TTC549 (cell line): ENCODE measurements around the gene GRIK2.
"Not testable (repeated sequence)": the region's sequence is repeated elsewhere in the genome, so short reads cannot be mapped to it uniquely, and the experiment has no call there.

Experiments used
- FAIRE-seq: peaks from 2 replicates; lab custom pipeline; 2012; peaks lifted over from hg19 to GRCh38; lab: Jason Lieb, UNC

GRIK2 gene

GRCh38 chr6:101393251-101393828 is at the start of gene GRIK2:
GRIK2 (plus strand) TSS chr6:101393708.
- no peak for FAIRE-seq

- no peak for FAIRE-seq
Observed at GRCh38 chr6:101344885-101345284, 48.6 kb upstream of the GRIK2 start.

- FAIRE-seq: no peak
Observed at GRCh38 chr6:101348816-101349215, 44.7 kb upstream of the GRIK2 start.

GRCh38 chr6:101350631-101351030 is 42.9 kb upstream of the GRIK2 start:
- not testable (repeated sequence) for FAIRE-seq

- no peak for FAIRE-seq
Observed at GRCh38 chr6:101351173-101351572, 42.3 kb upstream of the GRIK2 start.

- no peak for FAIRE-seq
Observed at GRCh38 chr6:101352316-101352715, 41.2 kb upstream of the GRIK2 start.

- FAIRE-seq: no peak
Observed at GRCh38 chr6:101365181-101365580, 28.3 kb upstream of the GRIK2 start.

GRCh38 chr6:101379926-101380325 is 13.6 kb upstream of the GRIK2 start:
- FAIRE-seq: no peak

GRCh38 chr6:101380897-101381630 is 12.4 kb upstream of the GRIK2 start:
- FAIRE-seq: no peak

- not testable (repeated sequence) for FAIRE-seq
Observed at GRCh38 chr6:101383747-101384146, 9.8 kb upstream of the GRIK2 start.

- no peak for FAIRE-seq
Observed at GRCh38 chr6:101386982-101387381, 6.5 kb upstream of the GRIK2 start.

GRCh38 chr6:101391772-101392585 is 1.5 kb upstream of the GRIK2 start:
- no peak for FAIRE-seq

- FAIRE-seq: no peak
Observed at GRCh38 chr6:101392586-101393230, 800 bp upstream of the GRIK2 start.

GRCh38 chr6:101393829-101394251 is 332 bp downstream of the GRIK2 start:
- no peak for FAIRE-seq

- FAIRE-seq: no peak
Observed at GRCh38 chr6:101394936-101395335, 1.4 kb downstream of the GRIK2 start.

GRCh38 chr6:101395345-101395744 is 1.8 kb downstream of the GRIK2 start:
- no peak for FAIRE-seq

- no peak for FAIRE-seq
Observed at GRCh38 chr6:101396548-101397173, 3.2 kb downstream of the GRIK2 start.

GRCh38 chr6:101397199-101397598 is 3.7 kb downstream of the GRIK2 start:
- no peak for FAIRE-seq

- FAIRE-seq: no peak
Observed at GRCh38 chr6:101398716-101399615, 5.5 kb downstream of the GRIK2 start.

GRCh38 chr6:101399616-101400162 is 6.2 kb downstream of the GRIK2 start:
- FAIRE-seq: no peak
